SK-N-SH treated with all-trans-retinoic acid at 6 μM for 48 hours (cell line): ENCODE data around the gene RXRA.

ENCODE experiments used
- ATAC-seq: fragments of 200-7000 bp; cut with Tn5 transposase; 3 replicates; pipeline ENCODE4 v1.9.1; 2020; ENCODE audit warnings: mild to moderate bottlenecking, moderate library complexity
- ARNTL ChIP-seq: fragments of 450-650 bp; formaldehyde crosslinking; IDR thresholded peaks from 2 replicates; pipeline ENCODE4 v1.5.0; 2020; ENCODE audit warnings: low read depth, mild to moderate bottlenecking, moderate library complexity, borderline replicate concordance
- BACH2 ChIP-seq: fragments of 250-450 bp; sonication (Bioruptor Pico); IDR thresholded peaks from 2 replicates; pipeline ENCODE4 v1.9.0; 2021; ENCODE audit warnings: mild to moderate bottlenecking, borderline replicate concordance
- CSDC2 ChIP-seq: fragments of 250-450 bp; sonication (Bioruptor Pico); IDR thresholded peaks from 2 replicates; pipeline ENCODE4 v1.5.0; 2020; ENCODE audit warnings: mild to moderate bottlenecking, moderate library complexity
- ESRRG ChIP-seq: fragments of 250-450 bp; sonication (Bioruptor Pico); IDR thresholded peaks from 2 replicates; pipeline ENCODE4 v1.6.1; 2021; ENCODE audit warnings: mild to moderate bottlenecking
- GLIS3 ChIP-seq: fragments of 250-450 bp; sonication (Bioruptor Pico); IDR thresholded peaks from 2 replicates; pipeline ENCODE4 v1.5.0; 2020; ENCODE audit warnings: mild to moderate bottlenecking, moderate library complexity
- ISL1 ChIP-seq: fragments of 250-450 bp; sonication (Bioruptor Pico); IDR thresholded peaks from 2 replicates; pipeline ENCODE4 v2.1.2; 2022; ENCODE audit warnings: mild to moderate bottlenecking, moderate library complexity
- PPARA ChIP-seq: fragments of 250-450 bp; sonication (Bioruptor Pico); IDR thresholded peaks from 2 replicates; pipeline ENCODE4 v1.5.0; 2020; ENCODE audit warnings: mild to moderate bottlenecking, borderline replicate concordance
- RARB ChIP-seq: fragments of 250-450 bp; sonication (Bioruptor Pico); IDR thresholded peaks from 2 replicates; pipeline ENCODE4 v1.8.0; 2021; ENCODE audit warnings: mild to moderate bottlenecking, moderate library complexity
- TCF4 ChIP-seq: fragments of 250-450 bp; sonication (Bioruptor Pico); IDR thresholded peaks from 2 replicates; pipeline ENCODE4 v1.8.0; 2021; ENCODE audit warnings: mild to moderate bottlenecking, moderate library complexity, borderline replicate concordance
- TOX ChIP-seq: fragments of 250-450 bp; sonication (Bioruptor Pico); IDR thresholded peaks from 2 replicates; pipeline ENCODE4 v1.8.0; 2021; ENCODE audit warnings: mild to moderate bottlenecking, moderate library complexity, borderline replicate concordance
- TSHZ2 ChIP-seq: fragments of 250-450 bp; sonication (Bioruptor Pico); IDR thresholded peaks from 2 replicates; pipeline ENCODE4 v1.5.0; 2020; ENCODE audit warnings: mild to moderate bottlenecking, moderate library complexity
- ZC3H10 ChIP-seq: fragments of 250-450 bp; sonication (Bioruptor Pico); IDR thresholded peaks from 2 replicates; pipeline ENCODE4 v1.5.1; 2021; ENCODE audit warnings: mild to moderate bottlenecking, moderate library complexity
- ZFP30 ChIP-seq: fragments of 450-650 bp; formaldehyde crosslinking; IDR thresholded peaks from 2 replicates; pipeline ENCODE4 v1.5.0; 2022; ENCODE audit warnings: mild to moderate bottlenecking, moderate library complexity
- ZNF565 ChIP-seq: fragments of 450-650 bp; formaldehyde crosslinking; conservative IDR thresholded peaks from 2 replicates; pipeline ENCODE4 v1.5.0; 2020; ENCODE audit warnings: low read depth, mild to moderate bottlenecking, moderate library complexity
- ZNF70 ChIP-seq: fragments of 450-650 bp; formaldehyde crosslinking; IDR thresholded peaks from 2 replicates; pipeline ENCODE4 v1.5.0; 2020; ENCODE audit warnings: mild to moderate bottlenecking, moderate library complexity
- TF ChIP-seq, protein P1 (sequence below): fragments of 250-450 bp; sonication (Bioruptor Pico); IDR thresholded peaks from 2 replicates; pipeline ENCODE4 v1.8.0; 2021; ENCODE audit warnings: low read depth, mild to moderate bottlenecking, moderate library complexity, borderline replicate concordance
- TF ChIP-seq, protein P2 (sequence below): fragments of 250-450 bp; sonication (Bioruptor Pico); IDR thresholded peaks from 2 replicates; pipeline ENCODE4 v1.5.1; 2021; ENCODE audit warnings: mild to moderate bottlenecking, moderate library complexity

RXRA gene

GRCh38 chr9:134341306-134341705 is 15.1 kb downstream of the RXRA start:
- TF ChIP-seq TSHZ2, result no peak
- TF ChIP-seq ZFP30, result no peak
- TF ChIP-seq, all 23 proteins: peak for 0
- ATAC-seq, result no peak

- no peak for TF ChIP-seq CSDC2 (CRISPR knock-in tag)
- no peak for TF ChIP-seq GLIS3
- TF ChIP-seq ZNF565 (CRISPR knock-in tag), result no peak
- TF ChIP-seq BACH2 (CRISPR knock-in tag), result no peak
- no peak for TF ChIP-seq ISL1 (CRISPR knock-in tag)
- TF ChIP-seq ZFP30, result no peak
- no peak for TF ChIP-seq TOX (CRISPR knock-in tag)
- TF ChIP-seq, protein P1, sequence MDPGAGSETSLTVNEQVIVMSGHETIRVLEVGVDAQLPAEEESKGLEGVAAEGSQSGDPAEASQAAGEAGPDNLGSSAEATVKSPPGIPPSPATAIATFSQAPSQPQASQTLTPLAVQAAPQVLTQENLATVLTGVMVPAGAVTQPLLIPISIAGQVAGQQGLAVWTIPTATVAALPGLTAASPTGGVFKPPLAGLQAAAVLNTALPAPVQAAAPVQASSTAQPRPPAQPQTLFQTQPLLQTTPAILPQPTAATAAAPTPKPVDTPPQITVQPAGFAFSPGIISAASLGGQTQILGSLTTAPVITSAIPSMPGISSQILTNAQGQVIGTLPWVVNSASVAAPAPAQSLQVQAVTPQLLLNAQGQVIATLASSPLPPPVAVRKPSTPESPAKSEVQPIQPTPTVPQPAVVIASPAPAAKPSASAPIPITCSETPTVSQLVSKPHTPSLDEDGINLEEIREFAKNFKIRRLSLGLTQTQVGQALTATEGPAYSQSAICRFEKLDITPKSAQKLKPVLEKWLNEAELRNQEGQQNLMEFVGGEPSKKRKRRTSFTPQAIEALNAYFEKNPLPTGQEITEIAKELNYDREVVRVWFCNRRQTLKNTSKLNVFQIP (CRISPR knock-in tag), result no peak
- no peak for TF ChIP-seq ZNF70 (CRISPR knock-in tag)
- TF ChIP-seq ZC3H10 (CRISPR knock-in tag), result no peak
- no peak for TF ChIP-seq TCF4 (CRISPR knock-in tag)
- no peak for TF ChIP-seq RARB
- TF ChIP-seq, protein P2, sequence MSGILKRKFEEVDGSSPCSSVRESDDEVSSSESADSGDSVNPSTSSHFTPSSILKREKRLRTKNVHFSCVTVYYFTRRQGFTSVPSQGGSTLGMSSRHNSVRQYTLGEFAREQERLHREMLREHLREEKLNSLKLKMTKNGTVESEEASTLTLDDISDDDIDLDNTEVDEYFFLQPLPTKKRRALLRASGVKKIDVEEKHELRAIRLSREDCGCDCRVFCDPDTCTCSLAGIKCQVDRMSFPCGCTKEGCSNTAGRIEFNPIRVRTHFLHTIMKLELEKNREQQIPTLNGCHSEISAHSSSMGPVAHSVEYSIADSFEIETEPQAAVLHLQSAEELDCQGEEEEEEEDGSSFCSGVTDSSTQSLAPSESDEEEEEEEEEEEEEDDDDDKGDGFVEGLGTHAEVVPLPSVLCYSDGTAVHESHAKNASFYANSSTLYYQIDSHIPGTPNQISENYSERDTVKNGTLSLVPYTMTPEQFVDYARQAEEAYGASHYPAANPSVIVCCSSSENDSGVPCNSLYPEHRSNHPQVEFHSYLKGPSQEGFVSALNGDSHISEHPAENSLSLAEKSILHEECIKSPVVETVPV (CRISPR knock-in tag), result no peak
- TF ChIP-seq PPARA (CRISPR knock-in tag), result no peak
- TF ChIP-seq, all 23 proteins: peak for 0
- no peak for ATAC-seq
Observed at GRCh38 chr9:134341929-134342745, 15.9 kb downstream of the RXRA start.

DNA sequence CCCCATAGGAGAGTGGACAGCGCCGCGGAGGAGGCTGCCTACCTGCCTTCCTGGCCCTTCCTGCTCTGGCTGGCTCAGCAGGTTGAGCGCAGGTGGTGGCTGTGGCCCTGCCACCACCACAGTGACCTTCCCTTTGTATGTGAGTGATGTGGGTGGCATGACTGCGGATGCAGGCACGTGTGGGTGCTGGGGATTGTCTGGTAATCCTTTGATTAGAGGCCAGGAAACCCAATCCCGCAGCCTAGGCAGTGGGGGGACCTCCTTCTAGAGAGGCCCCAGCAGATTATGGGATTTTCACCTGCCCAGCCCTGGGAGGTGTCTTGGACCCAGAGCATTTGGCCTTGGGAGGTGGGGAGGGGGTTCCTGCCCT is 16.5 kb downstream of the RXRA start:
- ATAC-seq, result no peak
- TF ChIP-seq ZC3H10 (CRISPR knock-in tag), result no peak
- TF ChIP-seq TCF4 (CRISPR knock-in tag), result no peak
- no peak for TF ChIP-seq CSDC2 (CRISPR knock-in tag)

DNA sequence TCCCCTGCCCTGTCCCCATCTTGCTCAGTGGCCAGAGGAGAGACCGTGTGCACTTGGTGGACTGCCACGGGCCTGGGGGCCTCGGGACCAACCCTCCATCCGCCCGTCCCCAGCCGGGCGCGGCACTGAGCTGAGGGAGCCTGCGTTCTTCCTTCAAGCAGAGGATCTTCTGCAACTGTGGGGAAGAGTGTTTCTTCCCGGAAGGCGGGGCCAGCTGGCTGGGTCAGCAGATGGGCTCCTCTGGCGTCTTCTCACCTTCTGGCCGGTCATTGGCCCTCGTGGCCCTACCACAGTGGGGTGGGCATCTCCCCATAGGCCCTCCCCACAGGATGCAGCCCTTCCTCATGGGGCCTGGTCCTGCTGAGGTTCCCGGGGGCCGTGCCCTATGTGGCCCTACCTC is 17.4 kb downstream of the RXRA start:
- no peak for ATAC-seq
- TF ChIP-seq ZC3H10 (CRISPR knock-in tag), result no peak
- TF ChIP-seq, all 23 proteins: peak for 0

DNA sequence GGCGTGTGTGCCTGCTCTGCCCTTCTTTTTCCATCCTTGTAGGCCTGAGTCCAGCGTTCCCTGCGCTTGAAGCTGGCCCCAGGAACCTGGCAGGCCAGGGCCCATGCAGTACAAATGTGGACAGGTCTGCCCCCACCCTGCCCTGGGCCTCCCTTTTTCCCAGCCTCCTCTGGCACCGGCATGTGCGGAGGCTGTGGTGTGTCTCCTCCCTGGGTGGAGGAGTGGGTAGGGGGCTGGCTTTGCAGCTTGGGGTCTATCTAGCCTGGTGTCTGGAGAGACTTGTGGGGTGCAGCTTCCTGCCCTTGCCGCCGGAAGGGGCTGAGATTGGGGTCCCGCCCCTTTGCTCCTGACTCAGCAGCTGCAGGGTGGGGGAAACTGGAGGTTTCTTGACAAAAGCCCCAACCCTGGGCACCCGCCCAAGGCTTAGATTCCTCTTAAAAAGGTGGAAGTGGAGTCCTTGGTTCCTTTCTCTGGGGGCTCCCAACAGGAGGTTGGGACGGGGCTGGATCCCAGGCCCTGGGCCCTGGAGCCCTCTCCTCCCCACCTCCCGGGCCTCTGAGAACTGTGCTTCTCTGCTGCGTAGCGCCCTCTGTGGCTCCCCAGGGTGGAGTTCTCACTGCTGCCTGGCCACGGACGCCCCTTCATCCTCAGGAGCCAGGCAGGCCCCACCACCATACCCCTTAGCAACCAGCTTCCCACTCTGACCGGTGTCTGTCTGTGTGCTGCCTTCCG is 18.0 kb downstream of the RXRA start:
- ATAC-seq, result 0 out of 3 replicates have a peak, but pooled peaks have one; percentile 9
- TF ChIP-seq ZNF565 (CRISPR knock-in tag), result no peak
- TF ChIP-seq, all 23 proteins: peak for 0

GRCh38 chr9:134344800-134345310 is 18.6 kb downstream of the RXRA start:
- TF ChIP-seq ZC3H10 (CRISPR knock-in tag), result no peak
- no peak for ATAC-seq

DNA sequence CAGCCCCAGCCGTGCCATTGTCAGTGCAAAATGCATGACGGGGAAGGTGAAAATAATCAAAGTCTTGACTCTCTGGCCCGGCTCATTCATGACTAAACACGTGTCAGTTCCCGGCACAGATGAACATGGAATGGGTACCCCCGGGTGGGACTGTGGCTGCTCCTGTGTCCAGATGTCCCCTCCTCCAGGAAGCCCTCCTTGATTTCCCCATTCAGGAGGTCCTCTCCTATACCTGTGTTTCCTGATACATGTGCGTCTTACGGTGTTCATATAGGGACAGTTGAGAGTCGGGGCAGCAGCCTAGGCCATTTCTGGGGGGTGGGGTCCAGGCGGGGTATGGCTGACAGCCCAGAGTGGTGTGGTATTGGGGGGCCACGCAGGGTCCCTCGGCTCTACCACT is 19.5 kb downstream of the RXRA start:
- TF ChIP-seq ZFP30 (no peak), ESRRG (no peak), PPARA (CRISPR knock-in tag) (no peak), ARNTL (no peak), ZC3H10 (CRISPR knock-in tag) (no peak)
- ATAC-seq, result no peak
